Activated naive CD4-positive, alpha-beta T cell treated with anti-CD3 and anti-CD28 coated beads, Interleukin-2, amount 10 ng/mL, durations not matched to agents 7 days and 5 days (primary cell): Measurements from ENCODE around the gene KCTD14.

ENCODE experiments used
- CTCF ChIA-PET: fragments of 350-600 bp; sonication (Branson Sonifier 250); formaldehyde crosslinking; loops from one replicate; lab custom pipeline; 2021; ENCODE audit warnings: antibody characterized with exemption; lab: Charles Lee
- DNase-seq: peaks from one replicate; pipeline ENCODE4 v3.0.0-alpha.2; 2020
- H3K27ac Mint-ChIP-seq: one replicate; pipeline ENCODE4 v1.8.0; 2021; ENCODE audit warnings: mild to moderate bottlenecking, moderate library complexity, mixed read lengths
- H3K27me3 Mint-ChIP-seq: one replicate; pipeline ENCODE4 v1.8.0; 2021; ENCODE audit warnings: mild to moderate bottlenecking, mixed read lengths
- H3K36me3 Mint-ChIP-seq: one replicate; pipeline ENCODE4 v1.8.0; 2021; ENCODE audit warnings: mixed read lengths
- H3K4me1 Mint-ChIP-seq: one replicate; pipeline ENCODE4 v1.8.0; 2021; ENCODE audit warnings: mixed read lengths
- H3K4me3 Mint-ChIP-seq: one replicate; pipeline ENCODE4 v1.8.0; 2021; ENCODE audit warnings: mild to moderate bottlenecking, moderate library complexity, mixed read lengths
- H3K9me3 Mint-ChIP-seq: one replicate; pipeline ENCODE4 v1.8.0; 2021; ENCODE audit warnings: mixed read lengths

The KCTD14 gene

GRCh38 chr11:78022397-78023396, at the start of gene KCTD14:
KCTD14 (minus strand) TSS chr11:78023276; CDS start chr11:78023249, 27 bp downstream.
- Mint-ChIP-seq H3K9me3 (no peaks in the 10 kb centered on the region), H3K4me3 (no peak within 1 kb of the TSS), H3K4me1 (peaks cover 2% of the 10 kb centered on the region), H3K27ac (no peak within 1 kb of the TSS), H3K36me3 (no peaks in the 10 kb centered on the region), H3K27me3 (peaks cover 34% of the 10 kb centered on the region)
- no peak for DNase-seq
- CTCF ChIA-PET = no interaction called here

GRCh38 chr11:78072455-78072854, 49.4 kb upstream of the KCTD14 start:
- no peaks in the 10 kb centered on the region for H3K9me3 Mint-ChIP-seq
- no peak for DNase-seq
- peaks cover 52% of the 10 kb centered on the region for H3K36me3 Mint-ChIP-seq
- H3K4me1 Mint-ChIP-seq = peaks cover 21% of the 10 kb centered on the region
- no peaks in the 10 kb centered on the region for H3K27me3 Mint-ChIP-seq
- no peak overlapping the region for H3K27ac Mint-ChIP-seq
- CTCF ChIA-PET = no interaction called here
- no peak overlapping the region for H3K4me3 Mint-ChIP-seq

- no peak for DNase-seq
- Mint-ChIP-seq H3K4me1 (peaks cover 15% of the 10 kb centered on the region), H3K4me3 (no peak overlapping the region), H3K27me3 (no peaks in the 10 kb centered on the region), H3K36me3 (peaks cover 55% of the 10 kb centered on the region), H3K27ac (no peak overlapping the region), H3K9me3 (no peaks in the 10 kb centered on the region)
- CTCF ChIA-PET = no interaction called here
Observed at GRCh38 chr11:78071717-78072116, 48.6 kb upstream of the KCTD14 start.

- Mint-ChIP-seq H3K4me3 (no peak overlapping the region), H3K27ac (no peak overlapping the region), H3K36me3 (peaks cover 50% of the 10 kb centered on the region), H3K27me3 (no peaks in the 10 kb centered on the region), H3K9me3 (no peaks in the 10 kb centered on the region), H3K4me1 (peaks cover 9% of the 10 kb centered on the region)
- CTCF ChIA-PET = no interaction called here
- DNase-seq = no peak
Observed at GRCh38 chr11:78070621-78071020, 47.5 kb upstream of the KCTD14 start.

GRCh38 chr11:78069465-78069864, 46.4 kb upstream of the KCTD14 start:
- H3K27ac Mint-ChIP-seq = no peak overlapping the region
- H3K27me3 Mint-ChIP-seq = no peaks in the 10 kb centered on the region
- H3K36me3 Mint-ChIP-seq = peaks cover 46% of the 10 kb centered on the region
- H3K4me3 Mint-ChIP-seq = no peak overlapping the region
- peaks cover 2% of the 10 kb centered on the region for H3K4me1 Mint-ChIP-seq
- H3K9me3 Mint-ChIP-seq = no peaks in the 10 kb centered on the region
- no peak for DNase-seq
- CTCF ChIA-PET = no interaction called here

- Mint-ChIP-seq H3K27ac (no peak overlapping the region), H3K4me3 (no peak overlapping the region), H3K9me3 (no peaks in the 10 kb centered on the region), H3K36me3 (peaks cover 40% of the 10 kb centered on the region), H3K4me1 (peaks cover 2% of the 10 kb centered on the region), H3K27me3 (no peaks in the 10 kb centered on the region)
- CTCF ChIA-PET = interaction anchor here (1.7 kb wide), 1 partner anchor 26 kb away, joined by 4 read pairs; no protein-coding TSS in a partner anchor
- DNase-seq = no peak
Observed at GRCh38 chr11:78067704-78068103, 44.6 kb upstream of the KCTD14 start.

GRCh38 chr11:78066471-78066870, 43.4 kb upstream of the KCTD14 start:
- Mint-ChIP-seq H3K27ac (no peak overlapping the region), H3K27me3 (no peaks in the 10 kb centered on the region), H3K36me3 (peaks cover 32% of the 10 kb centered on the region), H3K9me3 (no peaks in the 10 kb centered on the region), H3K4me1 (no peaks in the 10 kb centered on the region), H3K4me3 (no peak overlapping the region)
- CTCF ChIA-PET = no interaction called here
- DNase-seq = no peak

GRCh38 chr11:78065203-78065602, 42.1 kb upstream of the KCTD14 start:
- Mint-ChIP-seq H3K9me3 (no peaks in the 10 kb centered on the region), H3K4me3 (no peak overlapping the region), H3K36me3 (peaks cover 24% of the 10 kb centered on the region), H3K27me3 (no peaks in the 10 kb centered on the region), H3K27ac (no peak overlapping the region), H3K4me1 (no peaks in the 10 kb centered on the region)
- CTCF ChIA-PET = interaction anchor here (1.5 kb wide), 1 partner anchor 19 kb away, joined by 7 read pairs; no protein-coding TSS in a partner anchor
- no peak for DNase-seq

GRCh38 chr11:78063440-78064181, 40.5 kb upstream of the KCTD14 start, which contains the start of gene THRSP:
THRSP (plus strand) TSS chr11:78063861; CDS start chr11:78063882, 21 bp downstream.
- Mint-ChIP-seq H3K9me3 (no peaks in the 10 kb centered on the region), H3K27me3 (no peaks in the 10 kb centered on the region), H3K4me1 (no peaks in the 10 kb centered on the region), H3K27ac (peak within 1 kb of the TSS; percentile 17), H3K4me3 (no peak within 1 kb of the TSS), H3K36me3 (peaks cover 14% of the 10 kb centered on the region)
- CTCF ChIA-PET = no interaction called here
- no peak for DNase-seq

- H3K36me3 Mint-ChIP-seq = peaks cover 8% of the 10 kb centered on the region
- DNase-seq = no peak
- no peaks in the 10 kb centered on the region for H3K4me1 Mint-ChIP-seq
- no peak overlapping the region for H3K27ac Mint-ChIP-seq
- H3K4me3 Mint-ChIP-seq = no peak overlapping the region
- CTCF ChIA-PET = no interaction called here
- no peaks in the 10 kb centered on the region for H3K9me3 Mint-ChIP-seq
- H3K27me3 Mint-ChIP-seq = no peaks in the 10 kb centered on the region
Observed at GRCh38 chr11:78062671-78063070, 39.6 kb upstream of the KCTD14 start.

- H3K4me1 Mint-ChIP-seq = no peaks in the 10 kb centered on the region
- CTCF ChIA-PET = no interaction called here
- H3K9me3 Mint-ChIP-seq = no peaks in the 10 kb centered on the region
- peaks cover 2% of the 10 kb centered on the region for H3K36me3 Mint-ChIP-seq
- H3K4me3 Mint-ChIP-seq = no peak overlapping the region
- H3K27me3 Mint-ChIP-seq = no peaks in the 10 kb centered on the region
- H3K27ac Mint-ChIP-seq = no peak overlapping the region
- no peak for DNase-seq
Observed at GRCh38 chr11:78061921-78062311, 38.8 kb upstream of the KCTD14 start.

GRCh38 chr11:78061088-78061920, 38.2 kb upstream of the KCTD14 start:
- CTCF ChIA-PET = no interaction called here
- no peak overlapping the region for H3K4me3 Mint-ChIP-seq
- H3K9me3 Mint-ChIP-seq = no peaks in the 10 kb centered on the region
- no peak overlapping the region for H3K27ac Mint-ChIP-seq
- no peaks in the 10 kb centered on the region for H3K27me3 Mint-ChIP-seq
- no peak for DNase-seq
- peaks cover 2% of the 10 kb centered on the region for H3K36me3 Mint-ChIP-seq
- H3K4me1 Mint-ChIP-seq = no peaks in the 10 kb centered on the region

- Mint-ChIP-seq H3K36me3 (peaks cover 2% of the 10 kb centered on the region), H3K27me3 (no peaks in the 10 kb centered on the region), H3K27ac (no peak overlapping the region), H3K4me3 (no peak overlapping the region), H3K9me3 (no peaks in the 10 kb centered on the region), H3K4me1 (no peaks in the 10 kb centered on the region)
- CTCF ChIA-PET = no interaction called here
- no peak for DNase-seq
Observed at GRCh38 chr11:78060533-78060932, 37.5 kb upstream of the KCTD14 start.
